ENCODE measurements around the gene ARMC12. TPM values are rescaled to one million over a fixed set of nuclear protein-coding genes. Genes with fewer than 3 reads are reported as not detected.
"Not testable (repeated sequence)": the region's sequence is repeated elsewhere in the genome, so short reads cannot be mapped to it uniquely, and the experiment has no call there.

Gene ARMC12, protein sequence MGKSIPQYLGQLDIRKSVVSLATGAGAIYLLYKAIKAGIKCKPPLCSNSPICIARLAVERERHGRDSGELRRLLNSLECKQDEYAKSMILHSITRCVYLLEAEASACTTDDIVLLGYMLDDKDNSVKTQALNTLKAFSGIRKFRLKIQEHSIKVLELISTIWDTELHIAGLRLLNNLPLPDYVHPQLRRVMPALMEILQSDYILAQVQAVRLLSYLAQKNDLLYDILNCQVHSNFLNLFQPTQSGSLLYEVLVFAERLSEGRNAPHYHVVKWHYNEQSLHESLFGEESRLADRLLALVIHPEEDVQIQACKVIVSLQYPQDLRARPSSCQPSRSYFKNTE
- total RNA-seq (ENCODE audit: low replicate concordance): 0.45 TPM in 1 of 2 replicates, not detected in the other

DNA sequence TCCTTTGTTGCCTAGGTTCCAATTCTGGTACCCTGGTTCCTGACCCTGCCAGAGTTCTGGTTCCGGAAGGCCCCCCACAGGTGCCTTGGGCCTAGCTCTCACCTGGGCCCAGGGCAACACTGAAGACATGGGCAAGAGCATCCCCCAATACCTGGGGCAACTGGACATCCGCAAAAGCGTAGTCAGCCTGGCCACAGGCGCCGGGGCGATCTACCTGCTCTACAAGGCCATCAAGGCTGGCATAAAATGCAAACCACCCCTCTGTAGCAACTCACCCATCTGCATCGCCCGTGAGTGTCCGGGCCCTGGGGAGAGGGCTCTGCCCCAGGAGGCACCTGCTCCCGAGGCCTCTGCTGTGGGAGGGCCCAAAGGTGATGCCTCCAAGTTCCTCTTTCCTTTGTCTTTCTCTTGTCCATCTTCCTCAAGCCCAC lies at the start of gene ARMC12:
Gene ARMC12 (plus strand): TSS at position 51 of the 431 bp plus-strand sequence. CDS start 77 bp downstream, at position 128.
- no peak for TF ChIP-seq CTCF (IDR thresholded peaks at IDR 0.05; ENCODE audit: insufficient read depth, low read length)
- no peak for DNase-seq (ENCODE audit: low read depth)
- no peak within 1 kb of the TSS for H3K4me3 ChIP-seq (ENCODE audit: low read depth, low read length)

- TF ChIP-seq CTCF (IDR thresholded peaks at IDR 0.05; ENCODE audit: insufficient read depth, low read length): no peak
- peak; percentile 58 for DNase-seq (ENCODE audit: low read depth)
- peak overlapping the region; percentile 78 for H3K4me3 ChIP-seq (ENCODE audit: low read depth, low read length)
Observed at GRCh38 chr6:35687658-35688604, 48.9 kb upstream of the ARMC12 start.

GRCh38 chr6:35688605-35689322 lies 48.1 kb upstream of the ARMC12 start, which contains the start of gene FKBP5:
Gene FKBP5, minus strand, starts transcription at chr6:35688915. Its CDS starts 46,091 bp downstream, at chr6:35642824.
- peak within 1 kb of the TSS; percentile 78 for H3K4me3 ChIP-seq (ENCODE audit: low read depth, low read length)
- TF ChIP-seq CTCF (IDR thresholded peaks at IDR 0.05; ENCODE audit: insufficient read depth, low read length): no peak
- DNase-seq (ENCODE audit: low read depth): peak; percentile 78

- not testable (repeated sequence) for H3K4me3 ChIP-seq (ENCODE audit: low read depth, low read length); DNase-seq (ENCODE audit: low read depth)
Observed at GRCh38 chr6:35690006-35690405, 46.8 kb upstream of the ARMC12 start.

GRCh38 chr6:35690484-35690883 lies 46.3 kb upstream of the ARMC12 start:
- TF ChIP-seq CTCF (IDR thresholded peaks at IDR 0.05; ENCODE audit: insufficient read depth, low read length): no peak
- no peak overlapping the region for H3K4me3 ChIP-seq (ENCODE audit: low read depth, low read length)
- DNase-seq (ENCODE audit: low read depth): no peak

- no peak for TF ChIP-seq CTCF (IDR thresholded peaks at IDR 0.05; ENCODE audit: insufficient read depth, low read length)
- peak; percentile 74 for DNase-seq (ENCODE audit: low read depth)
- H3K4me3 ChIP-seq (ENCODE audit: low read depth, low read length): no peak overlapping the region
Observed at GRCh38 chr6:35691027-35691824, 45.6 kb upstream of the ARMC12 start.
